Posterior vena cava (tissue), 2 donors: ENCODE measurements around the gene MGARP. TPM values are rescaled to one million over a fixed set of nuclear protein-coding genes. Genes with fewer than 3 reads are reported as not detected.
"Not testable (repeated sequence)": the region's sequence is repeated elsewhere in the genome, so short reads cannot be mapped to it uniquely, and the experiment has no call there.

Experiments
- DNase-seq: peaks from one replicate; pipeline ENCODE4 v3.0.0-alpha.2; 2020; ENCODE audit warnings: low spot score
- intact Hi-C, 2 donors: fragments of 100-400 bp; cut with DNase I; formaldehyde crosslinking; loops; one replicate each; pipeline versions ENCODE4 v1.14.1 to v1.14.2; 2022 to 2023
- long read RNA-seq, 2 donors: library from polyadenylated mRNA; unstranded; transcript quantifications; one replicate each; pipeline ENCODE4 v2.0.0, GENCODE V29; 2020 to 2021
- total RNA-seq, 2 donors: library from RNA; stranded (reverse); fragmentation: NEBNext Ultra II Directional; extraction: Animal tissue kit (Norgen Biotek cat#: 25700); gene quantifications; one replicate each; pipeline ENCODE4 v1.2.1, GENCODE V29; 2021
- donor health status: DM: yes; HTN: yes; CAD: no.
- donor health status: DM: yes; HTN: yes; CAD: no.

Gene MGARP
- total RNA-seq: 1 to 10 TPM; 2.1 to 4.2 TPM
- long read RNA-seq, donor 1: 0 reads
- long read RNA-seq, donor 2, transcript MGARP-201 (4 exons, 1,339 nt): major isoform, 7 of 7 reads
- long read RNA-seq, donor 2, partial matches to known transcripts: 0 of 7 reads
- long read RNA-seq, donor 2, other reads (novel, unspliced or antisense): 0 of 7 reads

GRCh38 chr4:139279760-139280620 is at the start of gene MGARP:
Gene MGARP, minus strand, starts transcription at chr4:139280225. Its CDS starts 67 bp downstream, at chr4:139280158.
- peak; percentile 84 for DNase-seq
- intact Hi-C loops: loop anchor here in 1 of 2 donors (10.0 kb wide), 1 partner anchor 175 kb away; no protein-coding TSS in a partner anchor

- intact Hi-C loops: loop anchor here in 1 of 2 donors (2.0 kb wide), 1 partner anchor 57 kb away; no protein-coding TSS in a partner anchor
- no peak for DNase-seq
Observed at GRCh38 chr4:139329665-139330200, 49.7 kb upstream of the MGARP start.

GRCh38 chr4:139324620-139325019 is 44.6 kb upstream of the MGARP start:
- intact Hi-C loops: no loop called here
- DNase-seq: no peak

DNA sequence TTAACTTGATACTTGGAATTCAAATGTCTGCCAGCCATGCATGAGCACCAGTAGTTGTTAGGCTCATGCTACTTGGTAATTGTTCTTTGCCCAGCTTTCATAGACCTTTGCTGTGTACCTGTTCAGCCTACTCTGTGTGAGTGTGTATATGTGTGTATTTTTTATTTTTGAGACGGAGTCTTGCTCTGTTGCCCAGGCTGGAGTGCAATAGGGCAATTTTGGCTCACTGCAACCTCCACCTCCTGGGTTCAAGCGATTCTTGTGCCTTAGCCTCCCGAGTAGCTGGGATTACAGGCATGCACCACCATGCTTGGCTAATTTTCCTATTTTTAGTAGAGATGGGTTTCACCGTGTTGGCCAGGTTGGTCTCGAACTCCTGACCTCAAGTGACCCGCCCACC is 42.5 kb upstream of the MGARP start:
- intact Hi-C loops, DNase-seq: not testable (repeated sequence)

DNA sequence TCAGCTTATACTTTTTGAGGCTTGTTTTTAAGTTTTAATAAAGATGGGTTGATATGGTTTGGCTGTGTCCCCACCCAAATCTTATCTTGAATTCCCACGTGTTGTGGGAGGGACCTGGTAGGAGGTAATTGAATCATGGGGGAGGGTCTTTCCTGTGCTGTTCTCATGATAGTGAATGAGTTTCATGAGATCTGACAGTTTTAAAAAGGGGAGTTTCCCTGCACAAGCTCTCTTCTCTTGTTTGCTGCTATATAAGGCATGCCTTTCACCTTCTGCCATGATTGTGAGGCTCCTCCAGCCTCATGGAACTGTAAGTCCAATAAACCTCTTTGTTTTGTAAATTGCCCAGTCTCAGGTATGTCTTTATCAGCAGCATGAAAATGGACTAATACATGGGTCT is 42.0 kb upstream of the MGARP start:
- intact Hi-C loops, DNase-seq: not testable (repeated sequence)

GRCh38 chr4:139319571-139319970 is 39.5 kb upstream of the MGARP start:
- intact Hi-C loops: no loop called here
- no peak for DNase-seq

GRCh38 chr4:139317635-139318034 is 37.6 kb upstream of the MGARP start:
- DNase-seq: no peak
- intact Hi-C loops: no loop called here

GRCh38 chr4:139316733-139317132 is 36.7 kb upstream of the MGARP start:
- no peak for DNase-seq
- intact Hi-C loops: no loop called here

- DNase-seq: no peak
- intact Hi-C loops: no loop called here
Observed at GRCh38 chr4:139315221-139315675, 35.2 kb upstream of the MGARP start.

DNA sequence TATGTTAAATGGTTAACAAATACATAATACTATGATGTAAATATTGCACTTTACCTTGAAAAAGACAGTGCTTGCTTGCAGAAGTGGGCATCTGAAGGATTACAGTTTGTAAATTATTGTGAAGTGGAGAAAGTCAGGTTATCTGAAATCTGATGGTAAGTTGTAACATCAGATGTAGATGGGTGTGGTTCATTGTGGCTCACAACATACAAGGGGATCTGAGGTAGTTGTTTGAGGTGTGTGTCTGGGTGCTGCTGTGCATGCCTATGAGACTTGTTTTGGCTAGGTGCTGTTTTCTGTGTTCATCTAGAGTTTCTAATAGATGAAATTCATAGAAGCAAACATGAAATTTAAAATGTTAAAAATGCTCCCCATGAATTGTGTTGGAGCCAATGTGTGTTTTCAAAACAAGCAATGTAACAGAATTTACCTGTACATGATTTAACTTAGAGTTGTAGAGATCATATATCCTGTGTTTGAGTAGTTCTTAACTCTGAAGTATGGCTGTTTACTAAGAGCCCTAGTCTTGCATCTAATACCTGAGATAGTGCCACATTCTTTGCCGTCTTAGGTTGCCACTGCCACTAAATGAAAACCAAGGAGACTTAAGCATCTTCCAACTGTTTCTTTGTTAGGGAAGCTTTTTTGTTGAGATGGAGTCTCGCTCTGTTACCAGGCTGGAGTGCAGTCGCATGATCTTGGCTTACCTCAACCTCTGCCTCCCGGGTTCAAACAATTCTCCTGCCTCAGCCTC is 34.2 kb upstream of the MGARP start:
- intact Hi-C loops: no loop called here
- DNase-seq: no peak

DNA sequence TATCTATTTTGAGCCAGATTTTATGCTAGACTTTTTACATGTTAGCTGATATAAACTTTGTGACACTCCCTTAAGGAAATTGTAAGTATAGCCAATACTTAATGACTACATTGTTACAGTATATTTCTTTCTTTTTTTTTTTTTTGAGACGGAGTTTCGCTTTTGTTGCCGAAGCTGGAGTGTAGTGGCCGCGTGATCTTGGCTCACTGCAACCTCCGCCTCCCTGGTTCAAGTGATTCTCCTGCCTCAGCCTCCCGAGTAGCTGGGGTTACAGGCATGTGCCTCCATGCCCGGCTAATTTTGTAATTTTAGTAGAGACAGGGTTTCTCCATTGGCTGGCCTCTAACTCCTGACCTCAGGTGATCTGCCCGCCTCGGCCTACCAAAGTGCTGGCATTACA is 33.4 kb upstream of the MGARP start:
- intact Hi-C loops, DNase-seq: not testable (repeated sequence)

GRCh38 chr4:139312552-139313332 is 32.7 kb upstream of the MGARP start:
- no peak for DNase-seq
- intact Hi-C loops: no loop called here

- no peak for DNase-seq
- intact Hi-C loops: no loop called here
Observed at GRCh38 chr4:139311909-139312308, 31.9 kb upstream of the MGARP start.

GRCh38 chr4:139304920-139305319 is 24.9 kb upstream of the MGARP start:
- intact Hi-C loops: no loop called here
- DNase-seq: no peak

DNA sequence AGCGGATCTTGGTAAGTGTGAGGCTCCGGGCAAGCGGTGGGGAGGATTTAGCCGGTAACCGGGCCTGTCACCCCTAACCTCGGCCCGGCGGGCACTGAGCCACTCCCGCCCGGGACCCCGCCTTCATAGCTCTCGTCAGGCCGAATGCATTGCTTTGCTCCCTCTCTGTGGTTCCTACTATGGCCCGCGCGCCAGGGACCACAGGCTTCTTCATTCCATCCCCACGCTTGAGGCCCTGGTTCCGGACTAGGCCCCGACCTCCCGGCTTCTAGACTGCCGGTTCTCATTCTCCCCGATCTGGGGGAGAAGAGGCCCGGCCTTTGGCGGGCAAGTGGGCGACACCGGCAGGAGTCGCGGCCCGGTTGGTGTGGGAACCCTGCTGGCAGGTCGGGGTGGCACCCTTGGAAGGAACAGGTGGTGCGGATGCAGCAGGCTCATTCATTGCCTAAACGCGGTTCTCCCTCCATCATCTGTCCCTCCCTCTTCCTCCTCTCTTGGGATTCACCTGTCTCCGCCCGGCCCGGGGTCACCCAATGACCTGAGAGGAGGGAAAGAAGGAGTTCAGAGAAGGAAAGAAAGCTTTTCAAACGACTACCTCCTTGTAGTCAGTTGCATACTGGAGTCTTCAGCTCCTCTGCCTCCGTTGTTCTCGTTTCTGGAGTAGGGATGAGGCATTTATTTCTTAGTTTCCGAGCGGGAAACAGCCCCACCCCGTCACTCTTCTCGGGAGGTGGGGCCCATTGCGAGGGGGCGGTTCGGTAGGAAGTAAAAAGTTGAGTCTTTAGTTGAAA is 22.0 kb upstream of the MGARP start, which contains the start of gene NDUFC1:
Gene NDUFC1 (minus strand): TSS at position 657 of the 791 bp plus-strand sequence. CDS start 6,679 bp downstream, outside the sequence.
- intact Hi-C loops: no loop called here
- DNase-seq: peak; percentile 85

- peak; percentile 99 for DNase-seq
- intact Hi-C loops: no loop called here
Observed at GRCh38 chr4:139301113-139301820, 21.2 kb upstream of the MGARP start, which contains the start of gene NAA15. Gene NAA15, plus strand, starts transcription at chr4:139301505. Its CDS starts 273 bp downstream, at chr4:139301778.

DNA sequence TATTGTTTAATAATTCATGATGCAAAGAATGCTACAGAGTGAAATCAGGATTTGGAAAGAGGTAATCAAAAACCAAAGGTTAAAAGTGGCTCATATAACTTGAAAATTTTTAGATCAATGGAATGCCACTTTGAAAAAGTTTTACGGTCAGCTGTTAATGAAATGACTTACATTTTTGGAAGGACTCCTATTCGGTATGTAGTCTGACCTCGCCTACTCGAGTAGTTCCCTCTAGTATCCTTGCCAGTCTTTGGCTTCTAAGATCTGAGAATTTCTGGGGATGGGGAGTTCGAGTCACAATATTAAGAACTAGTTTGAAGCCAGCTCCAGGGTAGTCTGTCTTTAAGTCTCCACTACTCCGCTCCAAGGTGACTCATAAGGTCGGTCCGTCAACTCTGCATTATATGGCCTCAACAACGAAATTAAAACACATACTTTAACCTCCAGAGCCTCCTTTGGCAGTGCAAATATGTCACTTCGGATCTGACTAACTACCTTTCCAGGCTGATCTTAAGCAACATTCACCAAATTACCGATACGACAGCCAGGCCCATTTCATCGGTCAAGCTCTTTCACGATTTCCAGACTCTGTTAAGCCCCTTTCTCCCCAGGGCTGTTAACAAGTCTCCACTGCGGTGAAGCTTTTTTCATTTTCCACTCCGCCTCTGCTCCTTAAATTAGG is 20.5 kb upstream of the MGARP start:
- intact Hi-C loops: no loop called here
- DNase-seq: no peak
